ENCODE results near the gene VANGL1. TPM values are rescaled to one million over a fixed set of nuclear protein-coding genes. Genes with fewer than 3 reads are reported as not detected.

Gene VANGL1
- total and polyA plus RNA-seq, 4 donors = 1.6 to 10.9 (median 5.4) TPM

- 81 to 82% methylated on average over 5 of the region's 5 CpGs for WGBS, 2 donors
- TF ChIP-seq CTCF (IDR thresholded peaks at IDR 0.05; ENCODE audit: control extremely low read depth, extremely low read depth) = no peak
- Histone ChIP-seq H3K9ac (ENCODE audit: insufficient read depth in 1 of 2, low read length in 2 of 2) (no peak overlapping the region), H3K36me3 (ENCODE audit: control insufficient read depth in 4 of 4, insufficient read depth in 4 of 4, low read length in 4 of 4) (peaks cover 0 to 2% (median 0%) of the 10 kb centered on the region in 4 donors), H3K4me1 (ENCODE audit: control insufficient read depth in 5 of 5, insufficient read depth in 5 of 5, low read length in 5 of 5) (peaks cover 0 to 40% (median 9%) of the 10 kb centered on the region in 5 donors), H3K27me3 (ENCODE audit: control insufficient read depth in 3 of 3, insufficient read depth in 3 of 3, low read length in 2 of 3) (no peaks in the 10 kb centered on the region), H3K27ac (ENCODE audit: low read depth in 1 of 2, low read length in 1 of 2) (no peak overlapping the region), H3K9me3 (ENCODE audit: control insufficient read depth in 4 of 4, insufficient read depth in 3 of 4, low read length in 3 of 4) (no peaks in the 10 kb centered on the region), H3K4me3 (no peak overlapping the region)
- DNase-seq (no peak), ATAC-seq (ENCODE audit: insufficient read depth, low FRiP score) (no peak)
Measured at GRCh38 chr1:115723756-115724155, 82.0 kb downstream of the VANGL1 start.

- Histone ChIP-seq H3K27me3 (ENCODE audit: control insufficient read depth in 3 of 3, insufficient read depth in 3 of 3, low read length in 2 of 3) (no peaks in the 10 kb centered on the region), H3K9me3 (ENCODE audit: control insufficient read depth in 4 of 4, insufficient read depth in 3 of 4, low read length in 3 of 4) (no peaks in the 10 kb centered on the region), H3K4me1 (ENCODE audit: control insufficient read depth in 5 of 5, insufficient read depth in 5 of 5, low read length in 5 of 5) (peaks cover 0 to 46% (median 9%) of the 10 kb centered on the region in 5 donors), H3K36me3 (ENCODE audit: control insufficient read depth in 4 of 4, insufficient read depth in 4 of 4, low read length in 4 of 4) (peaks cover 0 to 4% (median 0%) of the 10 kb centered on the region in 4 donors), H3K9ac (ENCODE audit: insufficient read depth in 1 of 2, low read length in 2 of 2) (peak overlapping the region in 1 of 2 donors; percentile 36), H3K4me3 (no peak overlapping the region), H3K27ac (ENCODE audit: low read depth in 1 of 2, low read length in 1 of 2) (peak overlapping the region in 1 of 2 donors; percentile 54)
- no peak for TF ChIP-seq CTCF (IDR thresholded peaks at IDR 0.05; ENCODE audit: control extremely low read depth, extremely low read depth)
- WGBS, 2 donors = 56 to 66% methylated on average over 2 of the region's 2 CpGs
- DNase-seq = peak in 2 of 3 donors; percentile 43 to 46
- ATAC-seq (ENCODE audit: insufficient read depth, low FRiP score) = no peak
Measured at GRCh38 chr1:115725600-115725999, 83.8 kb downstream of the VANGL1 start.

- H3K9me3 ChIP-seq (ENCODE audit: control insufficient read depth in 4 of 4, insufficient read depth in 3 of 4, low read length in 3 of 4) = no peaks in the 10 kb centered on the region
- DNase-seq = peak; percentile 22 to 38 (median 37)
- TF ChIP-seq CTCF (IDR thresholded peaks at IDR 0.05; ENCODE audit: control extremely low read depth, extremely low read depth) = no peak
- 56 to 74% methylated on average over 3 of the region's 3 CpGs for WGBS, 2 donors
- peak overlapping the region in 1 of 2 donors; percentile 14 for H3K27ac ChIP-seq (ENCODE audit: low read depth in 1 of 2, low read length in 1 of 2)
- no peaks in the 10 kb centered on the region for H3K27me3 ChIP-seq (ENCODE audit: control insufficient read depth in 3 of 3, insufficient read depth in 3 of 3, low read length in 2 of 3)
- H3K4me1 ChIP-seq (ENCODE audit: control insufficient read depth in 5 of 5, insufficient read depth in 5 of 5, low read length in 5 of 5) = peaks cover 0 to 46% (median 9%) of the 10 kb centered on the region in 5 donors
- peaks cover 0 to 5% (median 0%) of the 10 kb centered on the region in 4 donors for H3K36me3 ChIP-seq (ENCODE audit: control insufficient read depth in 4 of 4, insufficient read depth in 4 of 4, low read length in 4 of 4)
- no peak overlapping the region for H3K4me3 ChIP-seq
- no peak for ATAC-seq (ENCODE audit: insufficient read depth, low FRiP score)
- H3K9ac ChIP-seq (ENCODE audit: insufficient read depth in 1 of 2, low read length in 2 of 2) = peak overlapping the region in 1 of 2 donors; percentile 36
Measured at GRCh38 chr1:115726161-115726560, 84.4 kb downstream of the VANGL1 start.

- no peak for ATAC-seq (ENCODE audit: insufficient read depth, low FRiP score)
- Histone ChIP-seq H3K9me3 (ENCODE audit: control insufficient read depth in 4 of 4, insufficient read depth in 3 of 4, low read length in 3 of 4) (no peaks in the 10 kb centered on the region), H3K4me1 (ENCODE audit: control insufficient read depth in 5 of 5, insufficient read depth in 5 of 5, low read length in 5 of 5) (peaks cover 0 to 46% (median 9%) of the 10 kb centered on the region in 5 donors), H3K27ac (ENCODE audit: low read depth in 1 of 2, low read length in 1 of 2) (no peak overlapping the region), H3K9ac (ENCODE audit: insufficient read depth in 1 of 2, low read length in 2 of 2) (no peak overlapping the region), H3K36me3 (ENCODE audit: control insufficient read depth in 4 of 4, insufficient read depth in 4 of 4, low read length in 4 of 4) (peaks cover 0 to 7% (median 0%) of the 10 kb centered on the region in 4 donors), H3K4me3 (no peak overlapping the region), H3K27me3 (ENCODE audit: control insufficient read depth in 3 of 3, insufficient read depth in 3 of 3, low read length in 2 of 3) (no peaks in the 10 kb centered on the region)
- DNase-seq = no peak
- TF ChIP-seq CTCF (IDR thresholded peaks at IDR 0.05; ENCODE audit: control extremely low read depth, extremely low read depth) = no peak
Measured at GRCh38 chr1:115726570-115726969, 84.8 kb downstream of the VANGL1 start.

Data from lung (tissue), 12 donors.